ENCODE results near the gene DOK6. TPM values are rescaled to one million over a fixed set of nuclear protein-coding genes. Genes with fewer than 3 reads are reported as not detected.
"Not testable (repeated sequence)": the region's sequence is repeated elsewhere in the genome, so short reads cannot be mapped to it uniquely, and the experiment has no call there.

The DOK6 gene
- polyA plus RNA-seq, 3 donors: 17.1 to 21.7 (median 19.1) TPM

- no peak for DNase-seq (ENCODE audit: extremely low read depth in 1 of 11, low read depth in 9 of 11, low spot score in 4 of 11)
These were observed 412.9 kb downstream of the DOK6 start for GRCh38 chr18:69813559-69813958.

DNA sequence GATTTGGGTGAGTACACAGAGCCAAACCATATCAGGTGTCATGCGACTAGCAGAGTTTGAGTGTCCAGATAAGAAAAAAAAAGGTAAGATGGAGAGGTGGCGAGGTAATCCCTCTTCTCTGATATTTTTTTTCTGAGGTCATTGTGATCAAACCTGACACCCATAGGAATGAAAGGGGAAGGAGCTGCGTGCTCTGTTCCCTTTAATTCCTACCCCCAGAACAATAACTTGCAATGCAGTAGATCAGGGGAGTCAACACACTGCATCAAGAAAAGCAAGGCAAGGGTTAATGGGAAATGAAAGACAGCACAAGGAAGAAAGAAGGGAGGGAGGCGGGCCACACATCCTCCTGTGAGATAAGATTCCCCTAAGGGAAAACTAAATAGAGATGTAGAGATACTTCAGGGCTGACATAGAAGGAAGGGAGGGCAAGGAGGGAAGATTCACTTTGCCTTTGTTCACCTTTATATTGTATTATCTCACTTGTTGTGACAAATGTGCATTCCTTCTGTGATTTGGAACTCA lies 414.2 kb downstream of the DOK6 start:
- DNase-seq (ENCODE audit: extremely low read depth in 1 of 11, low read depth in 9 of 11, low spot score in 4 of 11): no peak

DNA sequence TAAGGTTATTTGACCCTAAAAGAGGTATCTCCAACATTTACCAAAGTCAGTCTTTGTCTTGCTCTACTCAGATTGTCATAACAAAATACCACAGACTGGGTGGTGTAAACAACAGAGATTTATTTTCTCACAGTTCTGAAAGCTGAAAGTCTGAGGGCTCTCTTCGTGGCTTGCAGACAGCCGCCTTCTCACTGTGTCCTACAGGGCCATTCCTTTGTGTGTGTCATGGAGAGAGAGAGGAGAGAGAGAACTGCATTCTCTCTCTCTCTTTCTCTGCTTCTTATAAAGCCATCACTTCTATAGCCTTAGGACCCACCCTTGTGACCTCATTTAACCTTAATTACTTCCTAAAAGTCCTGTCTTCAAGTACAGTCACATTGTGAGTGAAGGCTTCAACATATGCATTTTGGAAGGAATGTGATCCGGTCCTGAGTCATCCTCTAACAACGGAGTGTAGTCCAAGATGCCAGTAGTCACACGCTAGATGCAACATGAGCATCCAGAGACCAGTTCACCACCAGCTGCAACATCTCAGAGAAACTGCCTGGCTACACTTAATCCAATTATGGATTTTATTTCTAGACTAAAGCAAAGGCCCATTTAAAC lies 416.8 kb downstream of the DOK6 start:
- peak in 8 of 11 donors; percentile 5 to 46 (median 22) for DNase-seq (ENCODE audit: extremely low read depth in 1 of 11, low read depth in 9 of 11, low spot score in 4 of 11)

GRCh38 chr18:69819460-69819859 lies 418.8 kb downstream of the DOK6 start:
- no peak for DNase-seq (ENCODE audit: extremely low read depth in 1 of 11, low read depth in 9 of 11, low spot score in 4 of 11)

- DNase-seq (ENCODE audit: extremely low read depth in 1 of 11, low read depth in 9 of 11, low spot score in 4 of 11): no peak
These were observed 419.9 kb downstream of the DOK6 start for GRCh38 chr18:69820538-69820937.

GRCh38 chr18:69830189-69830588 lies 429.5 kb downstream of the DOK6 start:
- no peak for DNase-seq (ENCODE audit: extremely low read depth in 1 of 11, low read depth in 9 of 11, low spot score in 4 of 11)

DNA sequence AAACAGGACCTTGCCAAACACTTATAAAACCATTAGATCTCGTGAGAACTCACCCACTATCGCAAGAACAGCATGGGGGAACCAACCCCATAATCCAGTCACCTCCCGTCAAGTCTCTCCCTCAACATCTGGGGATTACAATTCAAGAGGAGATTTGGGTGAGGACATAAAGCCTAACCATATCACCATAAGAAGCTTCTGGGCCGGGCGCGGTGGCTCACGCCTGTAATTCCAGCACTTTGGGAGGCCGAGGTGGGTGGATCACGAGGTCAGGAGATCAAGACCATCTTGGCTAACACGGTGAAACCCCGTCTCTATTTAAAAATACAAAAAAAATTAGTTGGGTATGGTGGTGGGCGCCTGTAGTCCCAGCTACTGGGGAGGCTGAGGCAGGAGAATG lies 434.3 kb downstream of the DOK6 start:
- not testable (repeated sequence) for DNase-seq (ENCODE audit: extremely low read depth in 1 of 11, low read depth in 9 of 11, low spot score in 4 of 11)

- no peak for DNase-seq (ENCODE audit: extremely low read depth in 1 of 11, low read depth in 9 of 11, low spot score in 4 of 11)
These were observed 437.3 kb downstream of the DOK6 start for GRCh38 chr18:69838003-69838402.

- no peak for DNase-seq (ENCODE audit: extremely low read depth in 1 of 11, low read depth in 9 of 11, low spot score in 4 of 11)
These were observed 438.1 kb downstream of the DOK6 start for GRCh38 chr18:69838620-69839411.

- DNase-seq (ENCODE audit: extremely low read depth in 1 of 11, low read depth in 9 of 11, low spot score in 4 of 11): no peak
These were observed 438.8 kb downstream of the DOK6 start for GRCh38 chr18:69839497-69839896.

DNA sequence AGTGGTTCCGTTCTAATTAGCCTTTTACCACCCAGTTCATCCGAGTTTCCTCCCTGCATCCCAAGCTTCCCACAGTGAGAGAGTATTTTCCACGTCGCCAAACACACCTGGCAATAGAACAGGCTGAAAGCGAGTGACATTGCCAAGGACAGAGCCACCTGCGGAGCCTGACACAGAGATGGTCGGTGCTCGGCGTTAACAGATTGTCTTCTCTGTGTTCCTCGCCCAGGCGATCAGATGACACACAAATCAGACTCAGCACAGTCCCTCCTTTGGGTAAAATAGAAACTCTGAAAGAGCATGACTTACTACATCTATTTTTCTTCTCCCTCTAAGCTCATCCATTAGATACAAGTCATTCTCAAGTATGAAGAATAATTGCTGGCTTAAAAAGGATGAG lies 439.3 kb downstream of the DOK6 start:
- no peak for DNase-seq (ENCODE audit: extremely low read depth in 1 of 11, low read depth in 9 of 11, low spot score in 4 of 11)

DNA sequence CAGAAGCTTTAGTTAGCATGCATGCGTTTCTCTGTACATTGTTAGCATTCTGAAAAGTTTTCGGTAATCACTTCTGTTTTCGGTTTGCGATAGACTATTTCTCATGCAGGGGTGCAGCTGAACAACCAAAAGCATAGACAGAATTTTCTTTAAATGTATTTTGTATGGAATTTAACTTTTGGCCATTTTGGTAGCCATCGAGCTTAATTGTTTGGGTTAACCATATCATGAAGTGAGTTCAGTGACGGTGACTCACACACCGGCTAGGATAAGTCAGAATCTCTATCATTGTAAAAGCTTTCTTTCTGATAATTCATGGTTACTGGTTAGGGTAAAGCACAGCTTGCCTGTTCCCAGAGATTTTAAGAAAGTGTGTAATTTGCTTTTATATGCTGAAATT lies 439.8 kb downstream of the DOK6 start:
- DNase-seq (ENCODE audit: extremely low read depth in 1 of 11, low read depth in 9 of 11, low spot score in 4 of 11): no peak

GRCh38 chr18:69841117-69841516 lies 440.4 kb downstream of the DOK6 start:
- no peak for DNase-seq (ENCODE audit: extremely low read depth in 1 of 11, low read depth in 9 of 11, low spot score in 4 of 11)

GRCh38 chr18:69843015-69843414 lies 442.3 kb downstream of the DOK6 start:
- DNase-seq (ENCODE audit: extremely low read depth in 1 of 11, low read depth in 9 of 11, low spot score in 4 of 11): no peak

DNA sequence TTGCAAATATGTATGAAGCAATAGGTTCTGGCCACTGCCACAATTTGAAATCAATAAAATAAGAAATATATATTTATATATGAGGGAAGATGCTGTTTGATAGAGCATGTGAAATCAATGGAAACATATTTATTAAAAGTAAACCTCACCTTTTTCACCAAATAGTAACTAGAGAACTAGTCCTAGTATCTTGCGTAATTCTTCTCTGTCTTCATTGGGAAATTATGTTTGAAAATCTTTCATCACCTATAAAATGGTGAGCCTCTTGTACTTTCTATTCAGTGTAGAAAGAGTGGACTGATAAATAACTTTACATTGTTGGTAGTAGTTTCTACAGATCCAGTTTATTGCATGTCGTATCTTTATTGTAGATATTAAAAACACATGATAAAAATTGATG lies 444.0 kb downstream of the DOK6 start:
- no peak for DNase-seq (ENCODE audit: extremely low read depth in 1 of 11, low read depth in 9 of 11, low spot score in 4 of 11)

DNA sequence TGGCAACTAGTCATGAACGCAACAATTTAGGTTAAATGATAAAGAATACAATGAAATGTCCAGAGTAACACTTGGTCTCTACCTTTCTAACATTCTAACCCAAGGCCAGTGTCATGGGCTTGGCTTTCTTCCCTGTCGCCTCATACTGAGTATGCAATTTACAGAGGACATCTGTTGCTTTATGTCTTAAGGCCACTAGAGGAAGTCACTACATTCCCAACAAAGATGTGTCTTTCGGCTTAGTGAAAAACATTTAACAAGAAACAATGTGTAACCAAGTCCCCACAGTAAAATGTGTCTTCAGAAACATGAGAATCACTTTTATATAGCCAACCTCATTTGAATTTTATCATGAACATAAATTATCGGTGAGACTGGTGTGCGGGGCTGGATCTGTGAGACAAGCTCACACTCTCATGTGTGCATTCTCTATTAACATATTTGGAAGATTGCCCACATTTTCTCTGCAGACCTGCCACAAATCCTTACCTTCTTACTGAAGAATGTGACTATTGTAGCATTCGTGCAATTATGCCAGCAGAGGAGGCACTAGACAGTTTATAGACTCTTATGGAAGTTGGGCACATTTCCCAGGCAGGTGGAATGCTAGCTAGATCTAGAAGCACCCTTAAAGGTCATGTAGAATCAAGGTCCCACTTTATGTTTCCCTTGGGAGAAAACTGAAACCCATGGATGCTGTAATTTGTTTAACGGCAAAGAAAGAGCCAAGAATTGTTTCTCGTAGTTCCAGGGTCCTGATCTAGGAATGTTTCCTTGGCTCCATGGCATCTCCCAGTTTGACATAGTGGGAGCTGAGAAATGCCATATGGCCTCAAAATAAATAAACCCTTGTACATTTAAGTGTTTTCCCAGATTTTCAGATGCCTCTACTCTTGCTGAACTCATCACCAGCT lies 445.2 kb downstream of the DOK6 start:
- DNase-seq (ENCODE audit: extremely low read depth in 1 of 11, low read depth in 9 of 11, low spot score in 4 of 11): peak in 3 of 11 donors; percentile 7 to 12 (median 12)

DNA sequence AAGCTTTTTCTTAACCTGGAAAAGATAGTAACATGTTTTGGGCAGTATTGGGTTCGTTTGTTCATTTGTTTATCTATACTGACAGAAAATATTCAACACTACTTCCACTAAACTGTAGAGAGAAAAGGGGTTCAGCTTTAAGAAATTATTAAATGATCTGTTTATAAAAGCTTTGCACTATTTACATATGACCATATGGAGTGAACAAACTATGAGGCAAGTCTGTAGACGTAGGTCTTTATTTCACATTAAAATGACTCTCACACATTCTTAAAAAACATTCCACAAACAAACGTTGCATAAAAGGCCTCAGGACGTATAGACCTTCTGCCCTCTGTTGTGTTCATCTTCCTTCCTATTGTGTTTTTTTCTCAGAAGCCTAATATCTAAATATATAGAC lies 452.4 kb downstream of the DOK6 start:
- DNase-seq (ENCODE audit: extremely low read depth in 1 of 11, low read depth in 9 of 11, low spot score in 4 of 11): no peak

- no peak for DNase-seq (ENCODE audit: extremely low read depth in 1 of 11, low read depth in 9 of 11, low spot score in 4 of 11)
These were observed 453.8 kb downstream of the DOK6 start for GRCh38 chr18:69854455-69854854.

DNA sequence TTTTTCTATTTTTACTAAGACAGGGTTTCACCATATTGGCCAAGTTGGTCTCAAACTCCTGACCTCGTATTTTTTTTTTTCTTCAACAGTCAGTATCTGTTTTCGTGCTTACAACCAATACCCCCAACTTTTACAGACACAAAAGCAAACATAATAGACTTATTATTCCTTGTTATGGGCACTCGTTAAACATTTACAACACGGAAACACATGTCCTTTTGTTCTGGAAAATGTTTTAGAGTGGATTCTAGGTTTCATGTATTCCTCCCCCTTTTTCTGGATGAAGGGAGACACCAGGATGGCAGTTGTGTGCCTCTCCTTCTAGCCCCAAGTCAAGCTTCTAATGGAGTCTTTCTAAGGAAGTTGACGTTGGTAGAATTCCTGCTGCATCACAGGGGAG lies 458.2 kb downstream of the DOK6 start:
- DNase-seq (ENCODE audit: extremely low read depth in 1 of 11, low read depth in 9 of 11, low spot score in 4 of 11): no peak

DNA sequence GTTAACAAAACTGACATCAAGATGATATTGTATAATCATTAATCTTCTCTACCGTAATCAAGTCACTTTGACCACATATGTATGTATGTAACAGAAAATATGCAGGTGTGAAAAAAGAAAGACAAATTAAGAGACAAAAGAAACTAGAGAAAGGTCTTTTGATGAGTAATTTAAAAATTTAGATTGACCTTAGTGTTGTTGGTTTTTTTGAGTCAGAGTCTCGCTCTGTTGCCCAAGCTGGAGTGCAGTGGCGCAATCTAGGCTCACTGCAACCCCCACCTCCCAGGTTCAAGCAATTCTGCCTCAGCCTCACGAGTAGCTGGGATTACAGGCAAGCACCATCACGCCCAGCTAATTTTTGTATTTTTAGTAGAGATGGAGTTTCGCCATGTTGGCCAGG lies 464.1 kb downstream of the DOK6 start:
- DNase-seq (ENCODE audit: extremely low read depth in 1 of 11, low read depth in 9 of 11, low spot score in 4 of 11): not testable (repeated sequence)
